ENCODE results near the gene DUS3L.
"Not testable (repeated sequence)": the region's sequence is repeated elsewhere in the genome, so short reads cannot be mapped to it uniquely, and the experiment has no call there.

Gene DUS3L

GRCh38 chr19:5787409-5788182, 3.4 kb downstream of the DUS3L start:
- TF ChIP-seq, protein P1, sequence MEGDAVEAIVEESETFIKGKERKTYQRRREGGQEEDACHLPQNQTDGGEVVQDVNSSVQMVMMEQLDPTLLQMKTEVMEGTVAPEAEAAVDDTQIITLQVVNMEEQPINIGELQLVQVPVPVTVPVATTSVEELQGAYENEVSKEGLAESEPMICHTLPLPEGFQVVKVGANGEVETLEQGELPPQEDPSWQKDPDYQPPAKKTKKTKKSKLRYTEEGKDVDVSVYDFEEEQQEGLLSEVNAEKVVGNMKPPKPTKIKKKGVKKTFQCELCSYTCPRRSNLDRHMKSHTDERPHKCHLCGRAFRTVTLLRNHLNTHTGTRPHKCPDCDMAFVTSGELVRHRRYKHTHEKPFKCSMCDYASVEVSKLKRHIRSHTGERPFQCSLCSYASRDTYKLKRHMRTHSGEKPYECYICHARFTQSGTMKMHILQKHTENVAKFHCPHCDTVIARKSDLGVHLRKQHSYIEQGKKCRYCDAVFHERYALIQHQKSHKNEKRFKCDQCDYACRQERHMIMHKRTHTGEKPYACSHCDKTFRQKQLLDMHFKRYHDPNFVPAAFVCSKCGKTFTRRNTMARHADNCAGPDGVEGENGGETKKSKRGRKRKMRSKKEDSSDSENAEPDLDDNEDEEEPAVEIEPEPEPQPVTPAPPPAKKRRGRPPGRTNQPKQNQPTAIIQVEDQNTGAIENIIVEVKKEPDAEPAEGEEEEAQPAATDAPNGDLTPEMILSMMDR (IDR thresholded peaks at IDR 0.05; ENCODE audit: low read depth, low read length, missing control alignments): no peak
- no peak for DNase-seq (ENCODE audit: low read depth)
- no peak overlapping the region for H3K4me3 ChIP-seq (ENCODE audit: low read depth, low read length)

GRCh38 chr19:5786593-5787408, 4.2 kb downstream of the DUS3L start:
- no peak overlapping the region for H3K4me3 ChIP-seq (ENCODE audit: low read depth, low read length)
- TF ChIP-seq, protein P1 (IDR thresholded peaks at IDR 0.05; ENCODE audit: low read depth, low read length, missing control alignments): no peak
- DNase-seq (ENCODE audit: low read depth): no peak

GRCh38 chr19:5785423-5785822, 5.5 kb downstream of the DUS3L start:
- no peak for DNase-seq (ENCODE audit: low read depth)
- H3K4me3 ChIP-seq (ENCODE audit: low read depth, low read length): no peak overlapping the region
- TF ChIP-seq, protein P1 (IDR thresholded peaks at IDR 0.05; ENCODE audit: low read depth, low read length, missing control alignments): no peak

GRCh38 chr19:5784581-5785147, 6.3 kb downstream of the DUS3L start, which contains the start of gene PRR22:
Gene PRR22, minus strand, starts transcription at chr19:5784746. Its CDS starts 86 bp downstream, at chr19:5784660.
- no peak within 1 kb of the TSS for H3K4me3 ChIP-seq (ENCODE audit: low read depth, low read length)
- TF ChIP-seq, protein P1 (IDR thresholded peaks at IDR 0.05; ENCODE audit: low read depth, low read length, missing control alignments): no peak
- no peak for DNase-seq (ENCODE audit: low read depth)

GRCh38 chr19:5782945-5783919, 7.7 kb downstream of the DUS3L start:
- TF ChIP-seq, protein P1 (IDR thresholded peaks at IDR 0.05; ENCODE audit: low read depth, low read length, missing control alignments): no peak
- DNase-seq (ENCODE audit: low read depth): no peak
- no peak overlapping the region for H3K4me3 ChIP-seq (ENCODE audit: low read depth, low read length)

DNA sequence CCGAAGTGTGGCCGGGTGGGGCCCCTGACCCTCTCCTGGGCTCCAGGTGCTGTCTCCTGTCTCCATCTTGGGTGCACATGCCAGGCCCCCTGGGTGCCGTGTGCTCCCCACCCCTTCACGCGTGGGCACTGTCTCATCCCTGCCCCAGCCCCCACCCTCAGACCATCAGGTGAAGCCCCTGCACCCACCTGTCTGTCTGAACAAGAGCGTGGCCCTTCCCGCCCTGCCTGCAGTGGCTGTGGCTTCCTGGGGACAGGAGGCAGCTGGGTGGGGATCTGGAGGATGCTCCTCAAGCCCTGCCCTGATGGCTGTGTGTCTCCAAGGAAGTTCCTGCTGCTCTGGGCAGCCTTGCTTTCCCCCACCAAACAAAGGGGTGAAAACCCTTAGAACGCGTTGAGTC, 8.6 kb downstream of the DUS3L start:
- DNase-seq (ENCODE audit: low read depth): no peak
- H3K4me3 ChIP-seq (ENCODE audit: low read depth, low read length): no peak overlapping the region
- TF ChIP-seq, protein P1 (IDR thresholded peaks at IDR 0.05; ENCODE audit: low read depth, low read length, missing control alignments): no peak

DNA sequence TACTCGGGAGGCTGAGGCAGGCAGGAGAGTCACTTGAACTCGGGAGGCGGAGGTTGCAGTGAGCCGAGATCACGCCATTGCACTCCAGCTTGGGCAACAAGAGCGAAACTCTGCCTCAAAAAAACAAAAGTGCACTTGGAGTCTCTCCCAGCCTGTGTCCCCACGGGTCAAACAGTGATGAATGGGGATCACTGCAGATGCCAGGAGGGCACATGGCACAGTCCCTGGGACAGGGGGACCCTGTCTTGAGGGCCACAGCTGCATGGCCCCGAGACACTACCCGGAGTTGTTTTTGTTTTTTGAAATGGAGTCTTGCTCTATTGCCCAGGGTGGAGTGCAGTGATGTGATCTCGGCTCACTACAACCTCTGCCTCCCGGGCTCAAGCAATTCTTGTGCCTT, 10.0 kb downstream of the DUS3L start:
- not testable (repeated sequence) for DNase-seq (ENCODE audit: low read depth); H3K4me3 ChIP-seq (ENCODE audit: low read depth, low read length)
